Body of pancreas (tissue), 4 donors: ENCODE data around the gene HLA-F.

ENCODE experiments used
- CTCF ChIP-seq, 7 experiments: fragments of 450-650 bp in 4 of 7; fragments of 200-600 bp in 3 of 7; sonication (generic) in 3 of 7; IDR thresholded peaks; one replicate each; pipeline ENCODE4 v1.5.1; 2016 to 2019; ENCODE audit warnings: antibody characterized with exemption in 7 of 7
- POLR2A ChIP-seq, 3 donors: fragments of 450-650 bp; IDR thresholded peaks; one replicate each; pipeline ENCODE4 v1.6.1; 2016; ENCODE audit warnings: antibody characterized with exemption in 3 of 3, mild to moderate bottlenecking in 2 of 3

GRCh38 chr6:29739882-29740261, 16.6 kb downstream of the HLA-F start:
- TF ChIP-seq CTCF (IDR thresholded peaks at IDR 0.05): no peak
- TF ChIP-seq POLR2A (IDR thresholded peaks at IDR 0.05): no peak
